NB4 (cell line): ENCODE measurements around the gene YWHAQ.
A peak's percentile ranks its signal among the peaks of the same experiment; 100 is the strongest.

ENCODE experiments used
- DNase-seq: peaks from one replicate; pipeline ENCODE4 v3.0.0; 2010; ENCODE audit warnings: low read depth
- H3K4me3 ChIP-seq: one replicate; pipeline ENCODE4 v1.5.1; 2011; ENCODE audit warnings: mild to moderate bottlenecking, low read depth, low read length, moderate library complexity
- CTCF ChIP-seq: IDR thresholded peaks from one replicate; pipeline ENCODE4 v1.5.1; 2012; ENCODE audit warnings: low read depth, low read length
- MAX ChIP-seq: IDR thresholded peaks from 2 replicates; pipeline ENCODE4 v1.6.1; 2011; ENCODE audit warnings: low read depth, low read length
- MYC ChIP-seq: IDR thresholded peaks from 2 replicates; pipeline ENCODE4 v1.6.1; 2011; ENCODE audit warnings: low read depth, low read length
- POLR2A ChIP-seq: IDR thresholded peaks from 2 replicates; pipeline ENCODE4 v1.6.1; 2011; ENCODE audit warnings: mild to moderate bottlenecking; ENCODE audit not compliant: insufficient read length; ENCODE audit errors: extremely low read depth

Gene YWHAQ

DNA sequence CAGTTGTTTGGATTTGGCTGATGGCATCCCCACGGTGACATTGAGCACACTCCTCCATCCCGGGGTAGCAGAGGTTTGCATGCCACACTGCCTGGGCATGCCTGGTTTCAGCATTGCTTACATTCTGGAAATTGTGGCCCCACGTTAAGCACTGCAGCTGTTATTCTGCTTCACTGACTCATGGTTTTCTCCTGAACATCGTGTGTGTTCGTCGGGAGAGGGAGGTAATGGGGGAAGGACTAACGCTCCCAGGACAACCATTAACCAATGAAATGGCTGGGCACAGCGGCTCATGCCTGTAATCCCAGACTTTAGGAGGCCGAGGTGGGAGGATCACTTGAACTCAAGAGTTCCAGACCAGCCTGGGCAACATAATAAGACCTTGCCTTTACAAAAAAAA lies 28.2 kb upstream of the YWHAQ start:
- DNase-seq = no peak
- H3K4me3 ChIP-seq = no peak overlapping the region
- TF ChIP-seq MYC (no peak), CTCF (no peak)

DNA sequence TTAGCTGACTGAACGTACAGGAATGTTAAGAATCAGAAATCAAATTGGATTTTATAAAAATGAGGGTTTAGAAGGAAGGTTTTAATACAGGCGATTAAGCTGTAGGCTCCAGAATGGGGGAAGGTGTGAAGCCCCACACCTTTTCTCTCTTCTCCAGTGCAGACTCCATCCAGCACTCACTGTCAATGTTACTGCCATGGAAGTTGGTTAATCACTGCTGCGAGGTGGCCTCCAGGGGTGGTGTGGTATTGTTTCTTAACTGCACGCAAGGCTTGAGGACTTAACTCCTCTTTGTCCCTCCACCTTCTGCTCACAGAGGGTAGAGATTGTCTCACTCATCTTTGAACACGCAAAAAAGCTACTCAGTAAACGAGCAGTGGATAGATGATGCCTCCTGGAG lies 26.9 kb upstream of the YWHAQ start:
- DNase-seq = peak; percentile 39
- TF ChIP-seq MYC (no peak), CTCF (no peak), MAX (no peak), POLR2A (no peak)
- no peak overlapping the region for H3K4me3 ChIP-seq

GRCh38 chr2:9657083-9657482 lies 26.3 kb upstream of the YWHAQ start:
- no peak overlapping the region for H3K4me3 ChIP-seq
- DNase-seq = no peak
- TF ChIP-seq POLR2A (no peak), MAX (no peak), MYC (no peak), CTCF (no peak)

GRCh38 chr2:9656270-9656766 lies 25.5 kb upstream of the YWHAQ start:
- peak; percentile 40; the same call in 1 of the 2 replicates for TF ChIP-seq MAX
- no peak for TF ChIP-seq POLR2A
- peak; percentile 92 for DNase-seq
- no peak overlapping the region for H3K4me3 ChIP-seq

GRCh38 chr2:9655441-9656269 lies 24.9 kb upstream of the YWHAQ start:
- DNase-seq = peak; percentile 51
- no peak overlapping the region for H3K4me3 ChIP-seq
- TF ChIP-seq CTCF = no peak
- TF ChIP-seq MAX = no peak
- no peak for TF ChIP-seq POLR2A
- no peak for TF ChIP-seq MYC

- H3K4me3 ChIP-seq = no peak overlapping the region
- no peak for DNase-seq
- TF ChIP-seq CTCF (no peak), MYC (no peak), POLR2A (no peak), MAX (no peak)
These were observed 23.8 kb upstream of the YWHAQ start for GRCh38 chr2:9654452-9655100.
